Adrenal gland (tissue), 12 donors: Measurements from ENCODE around the gene LZTS2. TPM values are rescaled to one million over a fixed set of nuclear protein-coding genes. Genes with fewer than 3 reads are reported as not detected.

ENCODE experiments used
- DNase-seq, 7 donors: peaks; one replicate each; pipeline ENCODE4 v3.0.0-alpha.2; 2019 to 2020
- H3K27ac ChIP-seq, 5 donors: fragments of 200-600 bp; sonication (generic) in 4 of 5; 1 replicate in 3 of 5; 2 replicates in 2 of 5; pipeline versions ENCODE4 v1.5.1 to v1.8.0; 2016 to 2020; ENCODE audit warnings: mild to moderate bottlenecking in 1 of 5
- H3K27me3 ChIP-seq: fragments of 200-600 bp; 2 replicates; pipeline ENCODE4 v1.8.0; 2021
- H3K36me3 ChIP-seq, 2 donors: fragments of 200-600 bp; replicated peaks in 1 of 2; 1 replicate in 1 of 2; 2 replicates in 1 of 2; pipeline versions ENCODE4 v1.5.1 to v1.8.0; 2018 to 2022
- H3K4me1 ChIP-seq, 2 donors: fragments of 200-600 bp; replicated peaks in 1 of 2; 1 replicate in 1 of 2; 2 replicates in 1 of 2; pipeline versions ENCODE4 v1.5.1 to v1.8.0; 2018 to 2021
- H3K4me3 ChIP-seq, 4 donors: fragments of 200-600 bp; sonication (generic) in 3 of 4; one replicate each; pipeline ENCODE4 v1.5.1; 2016 to 2018
- H3K9me3 ChIP-seq, 3 donors: fragments of 200-600 bp; sonication (generic) in 1 of 3; replicated peaks in 1 of 3; 1 replicate in 2 of 3; 2 replicates in 1 of 3; pipeline versions ENCODE4 v1.5.1 to v1.8.0; 2016 to 2021
- POLR2A ChIP-seq, 2 donors: fragments of 450-650 bp; IDR thresholded peaks; one replicate each; pipeline ENCODE4 v1.6.1; 2017; ENCODE audit warnings: antibody characterized with exemption in 2 of 2, mild to moderate bottlenecking in 2 of 2, moderate library complexity in 1 of 2
- WGBS, 4 donors: extraction: QIAGEN DNeasy Blood & Tissue Kit in 2 of 4; methylation state at CpG; one replicate each; pipeline versions ENCODE4 v1.1.5 to v1.1.7; 2013 to 2017; 5-methylcytosine and 5-hydroxymethylcytosine counted together
- intact Hi-C, 2 donors: fragments of 100-400 bp; cut with DNase I; formaldehyde crosslinking; loops; one replicate each; pipeline versions ENCODE4 v1.14.1 to v1.15.0; 2022 to 2023
- polyA plus RNA-seq, 3 donors: library from polyadenylated mRNA; stranded (reverse); fragments of 200-250 nt in 2 of 3; fragments of 350-450 nt in 1 of 3; fragmentation: Illumina TruSeq in 1 of 3; extraction: RNeasy Lipid Tissue Mini Kit (QIAGEN cat#74804) in 1 of 3; gene quantifications; one replicate each; pipeline ENCODE4 v1.2.3, GENCODE V29; 2013 to 2014
- total RNA-seq, 9 donors: library from RNA; depleted of rRNA in 4 of 9; stranded (reverse); fragments of >200 nt in 4 of 9; fragments of 120-200 nt in 1 of 9; fragmentation: NEBNext Ultra II Directional in 1 of 9; extraction: Animal tissue kit (Norgen Biotek cat#: 25700) in 1 of 9; gene quantifications; one replicate each; pipeline versions ENCODE4 v1.1.0 to v1.2.4, GENCODE V29; 2013 to 2023
- TF ChIP-seq, protein P1 (sequence below), 6 experiments: fragments of 450-650 bp in 4 of 6; fragments of 200-600 bp in 2 of 6; sonication (generic) in 1 of 6; IDR thresholded peaks; 1 replicate in 5 of 6; 2 replicates in 1 of 6; pipeline versions ENCODE4 v1.5.1 to v1.8.0; 2016 to 2021; ENCODE audit warnings: antibody characterized with exemption in 6 of 6, mild to moderate bottlenecking in 2 of 6, moderate library complexity in 1 of 6
- donor health status: healthy with polysubstance abuse.
- donor health status: Bipolar disorder and iron deficiency.
- donor health status: DM: yes; HTN: yes; CAD: no.
- donor health status: DM: no; HTN: no; CAD: no.
- donor health status: DM: no; HTN: no; CAD: no.
- donor health status: DM: yes; HTN: yes; CAD: no.

LZTS2 gene
- total and polyA plus RNA-seq, 12 donors: 12.2 to 232 (median 101) TPM

DNA sequence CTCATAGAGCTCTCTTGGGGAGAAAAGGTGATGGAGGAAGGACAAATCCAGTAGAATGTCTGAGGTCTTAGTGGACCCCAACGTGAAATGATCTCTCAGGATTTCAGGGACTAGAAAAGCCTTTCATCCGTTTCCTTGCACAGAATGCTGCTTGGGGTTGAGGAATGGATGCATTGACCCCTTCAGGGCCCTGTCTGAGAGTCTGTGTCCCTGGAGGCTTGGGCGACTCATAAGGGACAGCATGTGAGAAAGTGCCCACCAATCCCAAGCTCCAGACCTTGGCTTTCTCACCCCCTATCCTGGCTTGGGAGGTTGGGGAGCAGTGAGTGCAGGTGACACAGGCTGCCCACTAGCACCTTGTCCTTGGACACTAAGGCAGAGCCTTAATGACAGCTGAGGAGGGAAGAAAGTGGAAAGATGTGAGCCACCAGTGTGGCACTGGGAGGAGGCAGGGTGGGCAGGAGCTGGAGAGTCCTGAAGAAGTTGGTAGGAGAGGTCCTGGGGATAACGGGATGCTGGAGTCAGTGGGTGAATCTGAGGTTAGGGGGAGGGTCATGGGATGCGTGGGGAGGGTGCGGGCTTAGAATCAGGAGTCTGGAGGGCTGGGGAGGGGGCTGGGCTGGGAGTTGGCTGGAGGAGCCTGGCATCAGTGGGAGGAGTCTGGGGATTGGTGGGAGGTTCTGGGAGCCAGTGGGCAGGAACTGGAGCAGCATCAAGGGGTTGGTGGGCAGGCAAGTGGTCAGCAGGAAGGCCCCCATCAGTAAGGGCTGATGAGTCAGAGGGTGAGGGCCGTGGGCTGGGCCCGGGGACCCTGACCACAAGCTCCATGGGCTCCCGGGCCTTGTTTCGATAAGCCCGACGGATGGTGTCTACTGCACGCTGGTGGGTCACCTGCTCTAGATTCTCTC is 8.6 kb downstream of the LZTS2 start:
- H3K4me3 ChIP-seq: no peak overlapping the region
- no peak for TF ChIP-seq POLR2A (IDR thresholded peaks at IDR 0.05)
- TF ChIP-seq, protein P1, sequence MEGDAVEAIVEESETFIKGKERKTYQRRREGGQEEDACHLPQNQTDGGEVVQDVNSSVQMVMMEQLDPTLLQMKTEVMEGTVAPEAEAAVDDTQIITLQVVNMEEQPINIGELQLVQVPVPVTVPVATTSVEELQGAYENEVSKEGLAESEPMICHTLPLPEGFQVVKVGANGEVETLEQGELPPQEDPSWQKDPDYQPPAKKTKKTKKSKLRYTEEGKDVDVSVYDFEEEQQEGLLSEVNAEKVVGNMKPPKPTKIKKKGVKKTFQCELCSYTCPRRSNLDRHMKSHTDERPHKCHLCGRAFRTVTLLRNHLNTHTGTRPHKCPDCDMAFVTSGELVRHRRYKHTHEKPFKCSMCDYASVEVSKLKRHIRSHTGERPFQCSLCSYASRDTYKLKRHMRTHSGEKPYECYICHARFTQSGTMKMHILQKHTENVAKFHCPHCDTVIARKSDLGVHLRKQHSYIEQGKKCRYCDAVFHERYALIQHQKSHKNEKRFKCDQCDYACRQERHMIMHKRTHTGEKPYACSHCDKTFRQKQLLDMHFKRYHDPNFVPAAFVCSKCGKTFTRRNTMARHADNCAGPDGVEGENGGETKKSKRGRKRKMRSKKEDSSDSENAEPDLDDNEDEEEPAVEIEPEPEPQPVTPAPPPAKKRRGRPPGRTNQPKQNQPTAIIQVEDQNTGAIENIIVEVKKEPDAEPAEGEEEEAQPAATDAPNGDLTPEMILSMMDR (IDR thresholded peaks at IDR 0.05): no peak
- H3K4me1 ChIP-seq: peaks cover 0 to 7% of the 10 kb centered on the region in 2 donors
- WGBS, 4 donors: 33 to 53% (median 45%) methylated on average over 6 to 13 of the region's 13 CpGs
- H3K27ac ChIP-seq: peak overlapping the region in 1 of 5 donors; percentile 20
- intact Hi-C loops: no loop called here
- H3K27me3 ChIP-seq: no peaks in the 10 kb centered on the region
- peak in 1 of 7 donors; percentile 25 for DNase-seq
- peaks cover 0 to 43% of the 10 kb centered on the region in 2 donors for H3K36me3 ChIP-seq
- H3K9me3 ChIP-seq: no peaks in the 10 kb centered on the region

DNA sequence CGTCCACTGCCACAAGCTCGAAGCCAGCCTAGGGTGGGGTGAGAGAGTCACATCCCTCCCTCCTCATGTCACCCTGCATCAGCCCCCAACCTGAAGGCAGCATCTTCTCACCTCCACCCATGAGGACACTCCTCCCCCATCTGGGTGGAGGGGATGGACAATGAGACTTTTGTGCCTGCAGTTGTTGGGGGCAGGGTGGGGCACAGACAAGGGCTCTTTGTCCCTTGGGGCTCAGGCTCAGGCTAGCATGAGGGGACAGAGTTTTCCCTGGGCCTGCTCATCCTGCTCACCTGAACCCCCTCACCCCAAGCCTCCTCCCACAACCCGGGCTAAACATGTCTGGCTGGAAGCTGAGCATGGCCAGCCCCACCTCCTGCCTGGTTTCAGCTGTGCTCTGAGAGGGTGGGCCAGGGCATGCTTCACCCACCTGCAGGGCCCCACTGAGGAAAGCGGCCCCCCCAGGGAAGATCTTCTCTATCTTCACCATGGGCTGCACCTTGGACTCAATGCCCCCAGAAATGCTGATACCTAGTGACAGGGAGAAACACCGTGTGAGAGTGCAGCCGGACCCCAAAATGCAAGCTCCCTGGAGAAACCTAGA is 9.3 kb downstream of the LZTS2 start:
- H3K27ac ChIP-seq: peak overlapping the region in 1 of 5 donors; percentile 20
- H3K27me3 ChIP-seq: no peaks in the 10 kb centered on the region
- DNase-seq: no peak
- no peaks in the 10 kb centered on the region for H3K9me3 ChIP-seq
- intact Hi-C loops: no loop called here
- H3K4me3 ChIP-seq: no peak overlapping the region
- H3K36me3 ChIP-seq: peaks cover 0 to 35% of the 10 kb centered on the region in 2 donors
- H3K4me1 ChIP-seq: peaks cover 0 to 10% of the 10 kb centered on the region in 2 donors
- TF ChIP-seq, protein P1 (IDR thresholded peaks at IDR 0.05): no peak
- no peak for TF ChIP-seq POLR2A (IDR thresholded peaks at IDR 0.05)
- 80 to 100% (median 83%) methylated on average over 2 to 6 of the region's 6 CpGs for whole genome bisulfite sequencing, 4 donors

DNA sequence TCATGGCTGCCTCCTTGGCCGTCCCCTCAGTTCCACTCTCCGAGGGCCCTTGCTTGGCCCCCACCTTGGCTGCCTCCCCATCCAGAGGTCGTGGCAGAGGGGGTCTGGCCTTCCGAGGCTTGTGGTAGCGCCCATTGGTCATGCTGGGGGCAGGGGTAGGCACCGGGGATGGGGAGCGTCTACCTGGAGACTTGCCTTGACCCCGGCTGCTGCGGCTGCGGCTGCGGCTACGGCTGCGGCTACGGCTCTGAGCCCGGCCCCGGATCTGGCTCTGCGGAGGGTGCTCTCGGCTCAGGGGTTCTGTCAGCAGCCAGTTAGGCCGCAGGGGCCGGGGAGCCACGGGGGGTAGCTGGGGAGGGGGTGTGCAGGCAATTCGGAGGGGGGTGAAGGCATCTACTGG is 10.7 kb downstream of the LZTS2 start:
- TF ChIP-seq, protein P1 (IDR thresholded peaks at IDR 0.05): no peak
- no peak for TF ChIP-seq POLR2A (IDR thresholded peaks at IDR 0.05)
- peaks cover 0 to 21% of the 10 kb centered on the region in 2 donors for H3K36me3 ChIP-seq
- no peaks in the 10 kb centered on the region for H3K27me3 ChIP-seq
- no peaks in the 10 kb centered on the region for H3K9me3 ChIP-seq
- H3K4me1 ChIP-seq: peaks cover 0 to 10% of the 10 kb centered on the region in 2 donors
- WGBS, 4 donors: 84 to 94% (median 92%) methylated on average over 4 to 22 of the region's 22 CpGs; no CpG with 5 or more reads in 1 of the 4 donors
- no peak overlapping the region for H3K4me3 ChIP-seq
- no peak overlapping the region for H3K27ac ChIP-seq
- intact Hi-C loops: no loop called here
- no peak for DNase-seq
